ENCODE measurements around the gene BRK1. TPM values are rescaled to one million over a fixed set of nuclear protein-coding genes. Genes with fewer than 3 reads are reported as not detected.
"Not testable (repeated sequence)": the region's sequence is repeated elsewhere in the genome, so short reads cannot be mapped to it uniquely, and the experiment has no call there.

The BRK1 gene
- total and polyA plus RNA-seq, 2 donors (not counting 1 experiment from before 2014, with no cell fraction given): 55.0 to 86.3 TPM

DNA sequence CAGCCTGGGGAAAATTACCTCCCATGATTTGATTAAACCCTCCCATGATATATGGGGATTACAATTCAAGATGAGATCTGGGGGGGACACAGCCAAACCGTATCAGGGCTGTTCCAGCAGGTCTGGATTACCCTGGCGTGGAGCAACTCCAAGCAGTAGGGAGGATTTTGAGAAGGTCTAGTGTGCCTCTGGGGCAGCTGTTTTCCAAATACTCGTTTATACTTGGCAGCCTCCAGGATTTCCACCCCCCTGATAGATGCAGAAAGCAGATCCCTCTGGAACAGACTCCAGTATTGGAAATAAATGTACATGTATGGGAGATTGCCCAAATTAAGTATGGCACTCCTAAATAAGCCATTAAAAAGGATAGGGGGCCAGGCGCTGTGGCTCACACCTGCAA is 41.6 kb downstream of the BRK1 start:
- Histone ChIP-seq H3K4me1 (ENCODE audit: control insufficient read depth in 2 of 2, insufficient read depth in 2 of 2, low read length in 2 of 2) (peaks cover 0 to 2% of the 10 kb centered on the region in 2 donors), H3K9ac (ENCODE audit: low read length) (no peak overlapping the region), H3K27ac (ENCODE audit: low read length in 2 of 2) (no peak overlapping the region), H3K9me3 (ENCODE audit: control extremely low read depth in 1 of 3, control insufficient read depth in 2 of 3, insufficient read depth in 1 of 3, low read length in 2 of 3) (no peaks in the 10 kb centered on the region), H2AFZ (ENCODE audit: insufficient read depth, low read depth, low read length, poor library complexity, severe bottlenecking) (no peak overlapping the region), H3K36me3 (replicated peaks in 1 of 2; ENCODE audit: control extremely low read depth in 1 of 2, control insufficient read depth in 1 of 2, extremely low read depth in 1 of 2, insufficient read depth in 2 of 2, low read length in 1 of 2) (peaks cover 1 to 12% of the 10 kb centered on the region in 2 experiments), H3K27me3 (replicated peaks in 1 of 4; ENCODE audit: control extremely low read depth in 1 of 4, control insufficient read depth in 3 of 4, insufficient read depth in 4 of 4, low read length in 3 of 4) (no peaks in the 10 kb centered on the region), H3K4me2 (replicated peaks; ENCODE audit: low read depth, low read length, poor library complexity, severe bottlenecking) (no peak overlapping the region), H3K4me3 (ENCODE audit: control extremely low read depth in 1 of 5, extremely low read depth in 1 of 5, insufficient read depth in 1 of 5, low read depth in 2 of 5, low read length in 4 of 5) (no peak overlapping the region), H4K20me1 (ENCODE audit: control insufficient read depth, insufficient read depth, low read length, poor library complexity, severe bottlenecking) (no peaks in the 10 kb centered on the region), H3K79me2 (ENCODE audit: control insufficient read depth, insufficient read depth, low read length) (no peaks in the 10 kb centered on the region)
- WGBS (ENCODE audit: insufficient coverage): no CpG with 5 or more reads among the region's 4 CpGs
- ATAC-seq (ENCODE audit: low read depth): no peak
- H3K4me3 Mint-ChIP-seq: no peak overlapping the region
- H3K9me3 Mint-ChIP-seq (ENCODE audit: insufficient read depth): no peaks in the 10 kb centered on the region
- ChIA-PET CTCF (no interaction called here), POLR2A (no interaction called here)
- H3K27me3 Mint-ChIP-seq: no peaks in the 10 kb centered on the region
- intact Hi-C loops (cut with micrococcal nuclease): no loop called here
- H3K27ac Mint-ChIP-seq: no peak overlapping the region
- H3K4me1 Mint-ChIP-seq: peaks cover under 1% of the 10 kb centered on the region
- no peak for DNase-seq
- TF ChIP-seq, protein P1, sequence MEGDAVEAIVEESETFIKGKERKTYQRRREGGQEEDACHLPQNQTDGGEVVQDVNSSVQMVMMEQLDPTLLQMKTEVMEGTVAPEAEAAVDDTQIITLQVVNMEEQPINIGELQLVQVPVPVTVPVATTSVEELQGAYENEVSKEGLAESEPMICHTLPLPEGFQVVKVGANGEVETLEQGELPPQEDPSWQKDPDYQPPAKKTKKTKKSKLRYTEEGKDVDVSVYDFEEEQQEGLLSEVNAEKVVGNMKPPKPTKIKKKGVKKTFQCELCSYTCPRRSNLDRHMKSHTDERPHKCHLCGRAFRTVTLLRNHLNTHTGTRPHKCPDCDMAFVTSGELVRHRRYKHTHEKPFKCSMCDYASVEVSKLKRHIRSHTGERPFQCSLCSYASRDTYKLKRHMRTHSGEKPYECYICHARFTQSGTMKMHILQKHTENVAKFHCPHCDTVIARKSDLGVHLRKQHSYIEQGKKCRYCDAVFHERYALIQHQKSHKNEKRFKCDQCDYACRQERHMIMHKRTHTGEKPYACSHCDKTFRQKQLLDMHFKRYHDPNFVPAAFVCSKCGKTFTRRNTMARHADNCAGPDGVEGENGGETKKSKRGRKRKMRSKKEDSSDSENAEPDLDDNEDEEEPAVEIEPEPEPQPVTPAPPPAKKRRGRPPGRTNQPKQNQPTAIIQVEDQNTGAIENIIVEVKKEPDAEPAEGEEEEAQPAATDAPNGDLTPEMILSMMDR (IDR thresholded peaks at IDR 0.05): no peak
- no peak for TF ChIP-seq EZH2 (IDR thresholded peaks at IDR 0.05; ENCODE audit: borderline replicate concordance, insufficient read depth, low read depth, low read length, poor library complexity, severe bottlenecking)

DNA sequence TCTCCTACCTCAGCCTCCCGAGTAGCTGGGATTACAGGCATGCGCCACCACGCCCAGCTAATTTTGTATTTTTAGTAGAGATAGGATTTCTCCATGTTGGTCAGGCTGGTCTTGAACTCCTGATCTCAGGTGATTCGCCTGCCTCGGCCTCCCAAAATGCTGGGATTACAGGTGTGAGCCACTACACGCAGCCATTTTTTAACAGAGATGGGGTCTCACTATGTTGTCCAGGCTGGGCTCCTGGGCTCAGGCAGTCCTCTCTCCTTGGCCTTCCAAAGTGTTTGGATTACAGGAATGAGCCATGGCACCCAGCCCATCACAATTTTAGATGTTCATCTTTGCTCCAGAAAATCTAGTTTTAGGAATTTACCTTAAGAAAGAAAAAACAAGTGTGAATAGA is 43.1 kb downstream of the BRK1 start:
- H3K27ac ChIP-seq (ENCODE audit: low read length in 2 of 2); H3K4me2 ChIP-seq (replicated peaks; ENCODE audit: low read depth, low read length, poor library complexity, severe bottlenecking); DNase-seq; H3K36me3 ChIP-seq (replicated peaks in 1 of 2; ENCODE audit: control extremely low read depth in 1 of 2, control insufficient read depth in 1 of 2, extremely low read depth in 1 of 2, insufficient read depth in 2 of 2, low read length in 1 of 2); H3K4me3 ChIP-seq (ENCODE audit: control extremely low read depth in 1 of 5, extremely low read depth in 1 of 5, insufficient read depth in 1 of 5, low read depth in 2 of 5, low read length in 4 of 5); POLR2A ChIA-PET; H3K4me1 ChIP-seq (ENCODE audit: control insufficient read depth in 2 of 2, insufficient read depth in 2 of 2, low read length in 2 of 2); H3K9me3 ChIP-seq (ENCODE audit: control extremely low read depth in 1 of 3, control insufficient read depth in 2 of 3, insufficient read depth in 1 of 3, low read length in 2 of 3); H3K79me2 ChIP-seq (ENCODE audit: control insufficient read depth, insufficient read depth, low read length); H3K27me3 Mint-ChIP-seq; H3K9me3 Mint-ChIP-seq (ENCODE audit: insufficient read depth); ATAC-seq (ENCODE audit: low read depth); H3K27ac Mint-ChIP-seq; H3K4me3 Mint-ChIP-seq; H3K9ac ChIP-seq (ENCODE audit: low read length); H4K20me1 ChIP-seq (ENCODE audit: control insufficient read depth, insufficient read depth, low read length, poor library complexity, severe bottlenecking); H3K27me3 ChIP-seq (replicated peaks in 1 of 4; ENCODE audit: control extremely low read depth in 1 of 4, control insufficient read depth in 3 of 4, insufficient read depth in 4 of 4, low read length in 3 of 4); H2AFZ ChIP-seq (ENCODE audit: insufficient read depth, low read depth, low read length, poor library complexity, severe bottlenecking); intact Hi-C loops (cut with micrococcal nuclease); H3K4me1 Mint-ChIP-seq: not testable (repeated sequence)
- WGBS (ENCODE audit: insufficient coverage): 100% methylated on average over 3 of the region's 6 CpGs
- CTCF ChIA-PET: interaction anchor here (0.6 kb wide), 1 partner anchor 81 kb away, joined by 4 read pairs; no protein-coding TSS in a partner anchor
